ENCODE measurements around the gene EXOC4.
A peak's percentile ranks its signal among the peaks of the same experiment; 100 is the strongest.

Gene EXOC4

DNA sequence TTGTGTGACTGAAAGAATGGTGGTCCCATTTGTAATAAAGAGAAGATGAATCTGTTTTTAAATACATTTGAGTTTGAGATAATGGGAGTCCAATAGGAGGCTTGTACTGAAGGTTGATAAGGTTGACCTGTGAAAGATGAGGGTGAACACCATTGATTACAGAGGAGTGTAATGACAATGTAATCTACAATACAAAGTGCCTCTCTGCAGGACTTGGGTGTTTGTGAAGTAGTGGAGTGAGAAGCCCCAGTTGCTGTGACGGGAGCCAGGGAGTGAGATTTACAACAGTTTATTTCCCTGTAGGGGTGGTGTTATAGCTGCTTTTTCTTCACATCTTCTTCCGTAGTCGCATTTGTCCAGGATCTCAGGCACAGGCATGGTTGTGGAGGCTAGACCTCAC is 189.9 kb downstream of the EXOC4 start:
- POLR2A ChIA-PET, result no interaction called here
- H3K27ac ChIP-seq (ENCODE audit: extremely low read depth, low read depth, low read length), result no peak overlapping the region
- H3K9me3 ChIP-seq (ENCODE audit: control insufficient read depth, insufficient read depth, low read depth, low read length), result no peaks in the 10 kb centered on the region
- CTCF ChIA-PET, result interaction anchor here (1.3 kb wide), 1 partner anchor 9 kb away, joined by 3 read pairs; no protein-coding TSS in a partner anchor
- TF ChIP-seq ZNF654 (tag by site-specific recombination; IDR thresholded peaks at IDR 0.05; ENCODE audit: low read depth), result no peak
- TF ChIP-seq, protein P1, sequence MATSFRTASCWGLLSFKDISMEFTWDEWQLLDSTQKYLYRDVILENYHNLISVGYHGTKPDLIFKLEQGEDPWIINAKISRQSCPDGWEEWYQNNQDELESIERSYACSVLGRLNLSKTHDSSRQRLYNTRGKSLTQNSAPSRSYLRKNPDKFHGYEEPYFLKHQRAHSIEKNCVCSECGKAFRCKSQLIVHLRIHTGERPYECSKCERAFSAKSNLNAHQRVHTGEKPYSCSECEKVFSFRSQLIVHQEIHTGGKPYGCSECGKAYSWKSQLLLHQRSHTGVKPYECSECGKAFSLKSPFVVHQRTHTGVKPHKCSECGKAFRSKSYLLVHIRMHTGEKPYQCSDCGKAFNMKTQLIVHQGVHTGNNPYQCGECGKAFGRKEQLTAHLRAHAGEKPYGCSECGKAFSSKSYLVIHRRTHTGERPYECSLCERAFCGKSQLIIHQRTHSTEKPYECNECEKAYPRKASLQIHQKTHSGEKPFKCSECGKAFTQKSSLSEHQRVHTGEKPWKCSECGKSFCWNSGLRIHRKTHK (tag by site-specific recombination; IDR thresholded peaks at IDR 0.05), result no peak
- no peak for TF ChIP-seq KLF16 (tag by site-specific recombination; IDR thresholded peaks at IDR 0.05)
- no peak for TF ChIP-seq ZNF558 (tag by site-specific recombination; IDR thresholded peaks at IDR 0.05)
- TF ChIP-seq ZNF747 (tag by site-specific recombination; IDR thresholded peaks at IDR 0.05), result no peak
- no peak for TF ChIP-seq ZNF837 (tag by site-specific recombination; IDR thresholded peaks at IDR 0.05)
- TF ChIP-seq ZNF426 (tag by site-specific recombination; IDR thresholded peaks at IDR 0.05), result no peak
- no peak for TF ChIP-seq ZNF791 (tag by site-specific recombination; IDR thresholded peaks at IDR 0.05)
- no peak for TF ChIP-seq ZNF777 (tag by site-specific recombination; IDR thresholded peaks at IDR 0.05; ENCODE audit: borderline replicate concordance)
- TF ChIP-seq, protein P2, sequence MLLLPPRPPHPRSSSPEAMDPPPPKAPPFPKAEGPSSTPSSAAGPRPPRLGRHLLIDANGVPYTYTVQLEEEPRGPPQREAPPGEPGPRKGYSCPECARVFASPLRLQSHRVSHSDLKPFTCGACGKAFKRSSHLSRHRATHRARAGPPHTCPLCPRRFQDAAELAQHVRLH (tag by site-specific recombination; IDR thresholded peaks at IDR 0.05), result no peak
- no peak for TF ChIP-seq ZNF549 (tag by site-specific recombination; IDR thresholded peaks at IDR 0.05)
- no peak for TF ChIP-seq ZNF16 (tag by site-specific recombination; IDR thresholded peaks at IDR 0.05; ENCODE audit: low read depth)
- no peak for TF ChIP-seq ZIC2 (tag by site-specific recombination; IDR thresholded peaks at IDR 0.05)
- no peak for TF ChIP-seq ZBTB21 (tag by site-specific recombination; IDR thresholded peaks at IDR 0.05)
- TF ChIP-seq SCRT2 (tag by site-specific recombination; IDR thresholded peaks at IDR 0.05), result no peak
- TF ChIP-seq, protein P3, sequence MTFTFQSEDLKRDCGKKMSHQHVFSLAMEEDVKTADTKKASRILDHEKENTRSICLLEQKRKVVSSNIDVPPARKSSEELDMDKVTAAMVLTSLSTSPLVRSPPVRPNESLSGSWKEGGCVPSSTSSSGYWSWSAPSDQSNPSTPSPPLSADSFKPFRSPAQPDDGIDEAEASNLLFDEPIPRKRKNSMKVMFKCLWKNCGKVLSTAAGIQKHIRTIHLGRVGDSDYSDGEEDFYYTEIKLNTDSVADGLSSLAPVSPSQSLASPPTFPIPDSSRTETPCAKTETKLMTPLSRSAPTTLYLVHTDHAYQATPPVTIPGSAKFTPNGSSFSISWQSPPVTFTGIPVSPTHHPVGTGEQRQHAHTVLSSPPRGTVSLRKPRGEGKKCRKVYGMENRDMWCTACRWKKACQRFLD (tag by site-specific recombination; IDR thresholded peaks at IDR 0.05), result no peak
- no peak for TF ChIP-seq ZNF146 (tag by site-specific recombination; IDR thresholded peaks at IDR 0.05)
- no peak for TF ChIP-seq ZNF548 (tag by site-specific recombination; IDR thresholded peaks at IDR 0.05)
- H3K4me3 ChIP-seq (ENCODE audit: low read depth, low read length), result no peak overlapping the region
- H3K36me3 ChIP-seq (ENCODE audit: control insufficient read depth in 2 of 2, insufficient read depth in 1 of 2, low read length in 2 of 2), result no peaks in the 10 kb centered on the region
- no peaks in the 10 kb centered on the region for H3K4me1 ChIP-seq (ENCODE audit: control insufficient read depth, insufficient read depth, low read length)

DNA sequence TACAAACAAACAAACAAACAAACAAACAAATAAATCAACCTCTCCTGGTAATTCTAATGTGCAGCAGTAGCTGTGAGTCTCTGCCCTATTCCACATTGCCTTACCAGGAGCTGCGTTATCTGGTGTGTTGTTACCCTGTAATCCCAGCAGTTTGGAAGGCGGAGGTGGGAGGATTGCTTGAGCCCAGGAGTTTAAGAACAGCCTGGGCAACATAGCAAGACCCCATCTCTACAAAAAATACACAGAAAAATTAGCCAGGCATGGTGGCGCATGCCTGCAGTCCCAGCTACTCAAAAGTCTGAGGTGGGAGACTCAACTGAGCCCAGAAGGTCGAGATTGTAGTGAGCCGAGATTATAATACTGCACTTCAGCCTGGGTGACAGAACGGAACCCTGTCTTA is 192.7 kb downstream of the EXOC4 start:
- POLR2A ChIA-PET, result no interaction called here
- Histone ChIP-seq H3K36me3 (ENCODE audit: control insufficient read depth in 2 of 2, insufficient read depth in 1 of 2, low read length in 2 of 2) (no peaks in the 10 kb centered on the region), H3K9me3 (ENCODE audit: control insufficient read depth, insufficient read depth, low read depth, low read length) (no peaks in the 10 kb centered on the region), H3K27ac (ENCODE audit: extremely low read depth, low read depth, low read length) (no peak overlapping the region), H3K4me3 (ENCODE audit: low read depth, low read length) (no peak overlapping the region), H3K4me1 (ENCODE audit: control insufficient read depth, insufficient read depth, low read length) (no peaks in the 10 kb centered on the region)
- CTCF ChIA-PET, result interaction anchor here (1.7 kb wide), 1 partner anchor 11 kb away, joined by 5 read pairs; no protein-coding TSS in a partner anchor
- no peak for TF ChIP-seq ZNF654 (tag by site-specific recombination; IDR thresholded peaks at IDR 0.05; ENCODE audit: low read depth)
- no peak for TF ChIP-seq ZNF133 (tag by site-specific recombination; IDR thresholded peaks at IDR 0.05)
- TF ChIP-seq ZNF121 (tag by site-specific recombination; IDR thresholded peaks at IDR 0.05), result peak; percentile 81
- TF ChIP-seq ZNF791 (tag by site-specific recombination; IDR thresholded peaks at IDR 0.05), result no peak
- TF ChIP-seq, protein P4, sequence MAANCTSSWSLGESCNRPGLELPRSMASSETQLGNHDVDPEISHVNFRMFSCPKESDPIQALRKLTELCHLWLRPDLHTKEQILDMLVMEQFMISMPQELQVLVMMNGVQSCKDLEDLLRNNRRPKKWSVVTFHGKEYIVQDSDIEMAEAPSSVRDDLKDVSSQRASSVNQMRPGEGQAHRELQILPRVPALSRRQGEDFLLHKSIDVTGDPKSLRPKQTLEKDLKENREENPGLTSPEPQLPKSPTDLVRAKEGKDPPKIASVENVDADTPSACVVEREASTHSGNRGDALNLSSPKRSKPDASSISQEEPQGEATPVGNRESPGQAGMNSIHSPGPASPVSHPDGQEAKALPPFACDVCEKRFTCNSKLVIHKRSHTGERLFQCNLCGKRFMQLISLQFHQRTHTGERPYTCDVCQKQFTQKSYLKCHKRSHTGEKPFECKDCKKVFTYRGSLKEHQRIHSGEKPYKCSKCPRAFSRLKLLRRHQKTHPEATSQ (tag by site-specific recombination; IDR thresholded peaks at IDR 0.05), result no peak
- TF ChIP-seq MEIS1 (CRISPR knock-in tag; IDR thresholded peaks at IDR 0.05; ENCODE audit: borderline replicate concordance), result no peak
- no peak for TF ChIP-seq ZNF837 (tag by site-specific recombination; IDR thresholded peaks at IDR 0.05)
- no peak for TF ChIP-seq ZNF404 (tag by site-specific recombination; IDR thresholded peaks at IDR 0.05)
- TF ChIP-seq, protein P5, sequence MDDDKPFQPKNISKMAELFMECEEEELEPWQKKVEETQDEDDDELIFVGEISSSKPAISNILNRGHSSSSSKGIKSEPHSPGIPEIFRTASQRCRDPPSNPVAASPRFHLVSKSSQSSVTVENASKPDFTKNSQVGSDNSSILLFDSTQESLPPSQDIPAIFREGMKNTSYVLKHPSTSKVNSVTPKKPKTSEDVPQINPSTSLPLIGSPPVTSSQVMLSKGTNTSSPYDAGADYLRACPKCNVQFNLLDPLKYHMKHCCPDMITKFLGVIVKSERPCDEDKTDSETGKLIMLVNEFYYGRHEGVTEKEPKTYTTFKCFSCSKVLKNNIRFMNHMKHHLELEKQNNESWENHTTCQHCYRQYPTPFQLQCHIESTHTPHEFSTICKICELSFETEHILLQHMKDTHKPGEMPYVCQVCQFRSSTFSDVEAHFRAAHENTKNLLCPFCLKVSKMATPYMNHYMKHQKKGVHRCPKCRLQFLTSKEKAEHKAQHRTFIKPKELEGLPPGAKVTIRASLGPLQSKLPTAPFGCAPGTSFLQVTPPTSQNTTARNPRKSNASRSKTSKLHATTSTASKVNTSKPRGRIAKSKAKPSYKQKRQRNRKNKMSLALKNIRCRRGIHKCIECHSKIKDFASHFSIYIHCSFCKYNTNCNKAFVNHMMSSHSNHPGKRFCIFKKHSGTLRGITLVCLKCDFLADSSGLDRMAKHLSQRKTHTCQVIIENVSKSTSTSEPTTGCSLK (tag by site-specific recombination; IDR thresholded peaks at IDR 0.05), result no peak
